K562 (cell line): ENCODE data around the gene PACSIN1. TPM values are rescaled to one million over a fixed set of nuclear protein-coding genes. Genes with fewer than 3 reads are reported as not detected.

ENCODE experiments used
- ARID1B ChIP-seq: fragments of 450-650 bp; IDR thresholded peaks from 2 replicates; pipeline ENCODE4 v1.6.1; 2016; ENCODE audit warnings: antibody characterized with exemption, mild to moderate bottlenecking, inconsistent platforms
- C11orf30 ChIP-seq: fragments of 450-650 bp; IDR thresholded peaks from 2 replicates; pipeline ENCODE4 v1.6.1; 2016; ENCODE audit warnings: low read depth, mild to moderate bottlenecking
- ESRRA ChIP-seq: fragments of 450-650 bp; IDR thresholded peaks from 2 replicates; pipeline ENCODE4 v1.6.1; 2014; ENCODE audit warnings: low read depth, mild to moderate bottlenecking, moderate library complexity, borderline replicate concordance
- FOXA1 ChIP-seq: fragments of 450-650 bp; IDR thresholded peaks from 2 replicates; pipeline ENCODE4 v1.6.1; 2016; ENCODE audit warnings: mild to moderate bottlenecking, borderline replicate concordance
- GABPA ChIP-seq: fragments of 200-800 bp; sonication (Bioruptor generic); conservative IDR thresholded peaks from 2 replicates; pipeline ENCODE4 v1.6.1; 2016; ENCODE audit warnings: low read depth, missing genetic modification characterization, missing compliant biosample characterization
- IRF2 ChIP-seq: sonication (generic); formaldehyde crosslinking; IDR thresholded peaks from 2 replicates; pipeline ENCODE4 v1.8.1; 2022; ENCODE audit warnings: mild to moderate bottlenecking, missing genetic modification reagents
- LARP7 ChIP-seq: fragments of 450-650 bp; IDR thresholded peaks from 2 replicates; pipeline ENCODE4 v1.6.1; 2016
- NCOA6 ChIP-seq: fragments of 450-650 bp; IDR thresholded peaks from 2 replicates; pipeline ENCODE4 v1.6.1; 2017; ENCODE audit warnings: mild to moderate bottlenecking
- NCOR1 ChIP-seq: fragments of 450-650 bp; IDR thresholded peaks from 2 replicates; pipeline ENCODE4 v1.6.1; 2016; ENCODE audit warnings: mild to moderate bottlenecking, moderate library complexity
- NFE2 ChIP-seq: IDR thresholded peaks from 2 replicates; pipeline ENCODE4 v1.6.1; 2014; ENCODE audit warnings: antibody characterized with exemption, low read depth
- NFE2L1 ChIP-seq: fragments of 450-650 bp; IDR thresholded peaks from 2 replicates; pipeline ENCODE4 v1.6.1; 2016; ENCODE audit warnings: missing genetic modification characterization, low read depth, mild to moderate bottlenecking, missing compliant biosample characterization, moderate library complexity, borderline replicate concordance
- NONO ChIP-seq, 2 experiments: fragments of 200-400 bp in 1 of 2; fragments of 450-650 bp in 1 of 2; formaldehyde crosslinking in 1 of 2; IDR thresholded peaks; 2 replicates each; pipeline ENCODE4 v1.6.1; 2017; ENCODE audit warnings: low read depth in 2 of 2, mild to moderate bottlenecking in 2 of 2, moderate library complexity in 2 of 2, low read length in 1 of 2
- PCBP1 ChIP-seq: fragments of 200-400 bp; formaldehyde crosslinking; IDR thresholded peaks from 2 replicates; pipeline ENCODE4 v1.6.1; 2018; ENCODE audit warnings: mild to moderate bottlenecking, low read depth, low read length; ENCODE audit not compliant: poor library complexity, severe bottlenecking
- PHB ChIP-seq: fragments of 250-450 bp; sonication (Bioruptor Pico); IDR thresholded peaks from 2 replicates; pipeline ENCODE4 v1.5.0; 2021
- RHOXF2B ChIP-seq: fragments of 250-450 bp; sonication (Bioruptor Pico); conservative IDR thresholded peaks from 2 replicates; pipeline ENCODE4 v1.5.1; 2021
- SMAD1 ChIP-seq: fragments of 150-350 bp; IDR thresholded peaks from 2 replicates; pipeline ENCODE4 v1.6.1; 2014; ENCODE audit warnings: low read length, low read depth; ENCODE audit not compliant: partially characterized antibody
- SRF ChIP-seq, 2 experiments: fragments of 250-450, 450-650 bp in 1 of 2; sonication (Bioruptor Pico) in 1 of 2; sonication (generic) in 1 of 2; formaldehyde crosslinking; IDR thresholded peaks; 2 replicates each; pipeline versions ENCODE4 v1.5.0 to v1.5.1; 2020 to 2022; ENCODE audit warnings: mild to moderate bottlenecking in 1 of 2, missing genetic modification reagents in 1 of 2
- SRSF9 ChIP-seq: fragments of 200-400 bp; formaldehyde crosslinking; IDR thresholded peaks from 2 replicates; pipeline ENCODE4 v1.6.1; 2017; ENCODE audit warnings: low read depth, low read length, borderline replicate concordance
- TAF9B ChIP-seq: fragments of 450-650 bp; IDR thresholded peaks from 2 replicates; pipeline ENCODE4 v1.6.1; 2018; ENCODE audit warnings: mild to moderate bottlenecking; ENCODE audit not compliant: partially characterized antibody
- ZBTB1 ChIP-seq: sonication (generic); formaldehyde crosslinking; IDR thresholded peaks from 2 replicates; pipeline ENCODE4 v1.8.1; 2023; ENCODE audit warnings: missing genetic modification reagents, low read depth, mild to moderate bottlenecking, borderline replicate concordance
- ZFP36 ChIP-seq: fragments of 150-350 bp; IDR thresholded peaks from 2 replicates; pipeline ENCODE4 v1.6.1; 2018; ENCODE audit warnings: low read length, low read depth; ENCODE audit not compliant: partially characterized antibody
- ZNF408 ChIP-seq: fragments of 250-450 bp; sonication (Bioruptor Pico); IDR thresholded peaks from 2 replicates; pipeline ENCODE4 v1.4.0; 2020; ENCODE audit warnings: low read depth, mild to moderate bottlenecking, moderate library complexity
- ZNF507 ChIP-seq: conservative IDR thresholded peaks from 2 replicates; pipeline ENCODE4 v1.6.1; 2017; ENCODE audit warnings: missing genetic modification characterization, missing compliant biosample characterization
- polyA plus RNA-seq, 8 experiments: library from polyadenylated mRNA; depleted of rRNA in 4 of 8; stranded (reverse) in 5 of 8; unstranded in 3 of 8; fragments of >200 nt; fragmentation: Nextera tagmentation in 2 of 8; fragmentation: Illumina TruSeq in 1 of 8; extraction: Ambion mirVana in 2 of 8; extraction: Trizol in 1 of 8; gene quantifications; 2 replicates each; pipeline versions ENCODE4 v1.2.1 to v1.2.3, GENCODE V29; 2011 to 2014; ENCODE audit warnings: inconsistent platforms in 1 of 8, missing spikeins in 1 of 8
- total RNA-seq, 7 experiments: library from RNA; depleted of rRNA in 6 of 7; stranded (reverse); fragments of >200 nt in 6 of 7; fragmentation: Illumina TruSeq in 2 of 7; extraction: Trizol in 2 of 7; gene quantifications; 2 replicates each; pipeline versions ENCODE4 v1.2.1 to v1.2.3, GENCODE V29; 2011 to 2021; ENCODE audit warnings: low replicate concordance in 1 of 7
- TF ChIP-seq, protein P1 (sequence below): fragments of 250-450 bp; sonication (Bioruptor Pico); IDR thresholded peaks from 2 replicates; pipeline ENCODE4 v1.9.0; 2021; ENCODE audit warnings: mild to moderate bottlenecking, inconsistent platforms
- TF ChIP-seq, protein P2 (sequence below): sonication (generic); formaldehyde crosslinking; IDR thresholded peaks from 2 replicates; pipeline ENCODE4 v1.8.1; 2022; ENCODE audit warnings: missing genetic modification reagents
- TF ChIP-seq, protein P3 (sequence below), 2 experiments: IDR thresholded peaks; 2 replicates each; pipeline ENCODE4 v1.6.1; 2011; ENCODE audit warnings: borderline replicate concordance in 1 of 2, control low read depth in 1 of 2, low read depth in 1 of 2, low read length in 1 of 2, mild to moderate bottlenecking in 1 of 2, mixed read lengths in 1 of 2, moderate library complexity in 1 of 2; ENCODE audit not compliant: insufficient read depth in 1 of 2, insufficient read length in 1 of 2, poor library complexity in 1 of 2, severe bottlenecking in 1 of 2; ENCODE audit errors: extremely low read depth in 1 of 2

Gene PACSIN1
- total and polyA plus RNA-seq, 9 of the 15 experiments (the other 6 are each of a cell fraction or from before 2014, with no cell fraction given), result 0.01 to 1.7 (median 0.45) TPM

DNA sequence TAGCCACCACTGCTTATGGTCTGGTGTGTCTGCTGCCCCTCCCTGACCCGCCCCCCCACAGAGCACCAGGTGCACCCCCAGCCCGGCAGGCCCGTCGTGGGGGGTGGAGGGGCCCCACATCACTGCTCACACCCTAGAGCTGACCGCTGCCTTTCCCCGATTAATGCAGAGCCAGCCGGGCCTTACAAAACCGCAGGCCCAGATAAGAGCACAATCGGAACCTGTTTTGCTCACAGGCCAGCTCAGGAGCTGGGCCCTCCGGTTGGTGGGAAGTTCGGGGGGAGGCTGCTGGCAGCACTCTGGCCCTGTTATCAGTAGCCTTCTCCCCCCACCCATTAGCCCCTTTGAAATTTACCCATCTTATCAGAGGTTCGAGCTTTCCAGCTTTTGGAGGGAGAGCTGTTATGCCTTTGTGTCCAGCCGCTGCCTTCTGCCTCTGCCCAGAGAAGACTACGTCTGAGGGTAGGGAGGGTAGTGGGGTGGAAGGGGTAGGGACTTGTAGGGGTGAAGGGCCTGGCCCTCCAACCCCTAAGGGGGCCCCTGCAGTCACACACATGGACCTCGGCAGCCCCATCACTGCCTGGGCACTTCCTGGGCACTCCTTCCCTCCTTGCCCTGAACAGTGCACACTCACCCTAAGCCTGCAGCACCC lies 97.1 kb downstream of the PACSIN1 start (continued):
- TF ChIP-seq PCBP1, result peak; percentile 50
- TF ChIP-seq NCOR1, result peak; percentile 97
- TF ChIP-seq RHOXF2B (CRISPR knock-in tag), result no peak
- no peak for TF ChIP-seq SMAD1
- TF ChIP-seq, protein P1, sequence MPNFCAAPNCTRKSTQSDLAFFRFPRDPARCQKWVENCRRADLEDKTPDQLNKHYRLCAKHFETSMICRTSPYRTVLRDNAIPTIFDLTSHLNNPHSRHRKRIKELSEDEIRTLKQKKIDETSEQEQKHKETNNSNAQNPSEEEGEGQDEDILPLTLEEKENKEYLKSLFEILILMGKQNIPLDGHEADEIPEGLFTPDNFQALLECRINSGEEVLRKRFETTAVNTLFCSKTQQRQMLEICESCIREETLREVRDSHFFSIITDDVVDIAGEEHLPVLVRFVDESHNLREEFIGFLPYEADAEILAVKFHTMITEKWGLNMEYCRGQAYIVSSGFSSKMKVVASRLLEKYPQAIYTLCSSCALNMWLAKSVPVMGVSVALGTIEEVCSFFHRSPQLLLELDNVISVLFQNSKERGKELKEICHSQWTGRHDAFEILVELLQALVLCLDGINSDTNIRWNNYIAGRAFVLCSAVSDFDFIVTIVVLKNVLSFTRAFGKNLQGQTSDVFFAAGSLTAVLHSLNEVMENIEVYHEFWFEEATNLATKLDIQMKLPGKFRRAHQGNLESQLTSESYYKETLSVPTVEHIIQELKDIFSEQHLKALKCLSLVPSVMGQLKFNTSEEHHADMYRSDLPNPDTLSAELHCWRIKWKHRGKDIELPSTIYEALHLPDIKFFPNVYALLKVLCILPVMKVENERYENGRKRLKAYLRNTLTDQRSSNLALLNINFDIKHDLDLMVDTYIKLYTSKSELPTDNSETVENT, result no peak
- TF ChIP-seq ZFP36, result no peak
- TF ChIP-seq NFE2, result peak; percentile 25; the same call in 1 of the 2 replicates
- TF ChIP-seq ESRRA, result peak; percentile 95; the same call in 1 of the 2 replicates
- TF ChIP-seq GABPA (tag), result no peak
- no peak for TF ChIP-seq FOXA1
- no peak for TF ChIP-seq IRF2 (CRISPR knock-in tag)
- TF ChIP-seq SRSF9, result no peak
- TF ChIP-seq, protein P2, sequence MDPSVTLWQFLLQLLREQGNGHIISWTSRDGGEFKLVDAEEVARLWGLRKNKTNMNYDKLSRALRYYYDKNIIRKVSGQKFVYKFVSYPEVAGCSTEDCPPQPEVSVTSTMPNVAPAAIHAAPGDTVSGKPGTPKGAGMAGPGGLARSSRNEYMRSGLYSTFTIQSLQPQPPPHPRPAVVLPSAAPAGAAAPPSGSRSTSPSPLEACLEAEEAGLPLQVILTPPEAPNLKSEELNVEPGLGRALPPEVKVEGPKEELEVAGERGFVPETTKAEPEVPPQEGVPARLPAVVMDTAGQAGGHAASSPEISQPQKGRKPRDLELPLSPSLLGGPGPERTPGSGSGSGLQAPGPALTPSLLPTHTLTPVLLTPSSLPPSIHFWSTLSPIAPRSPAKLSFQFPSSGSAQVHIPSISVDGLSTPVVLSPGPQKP (CRISPR knock-in tag), result no peak
- no peak for TF ChIP-seq NFE2L1 (tag)
- no peak; the same call in 1 of the 2 replicates for TF ChIP-seq ZBTB1 (CRISPR knock-in tag)
- TF ChIP-seq ZNF408 (CRISPR knock-in tag), result no peak
- no peak for TF ChIP-seq NCOA6
- TF ChIP-seq PHB, result no peak
- no peak for TF ChIP-seq ZNF507 (tag)
- TF ChIP-seq ARID1B, result peak; percentile 95
- no peak for TF ChIP-seq TAF9B
- TF ChIP-seq, protein P3, sequence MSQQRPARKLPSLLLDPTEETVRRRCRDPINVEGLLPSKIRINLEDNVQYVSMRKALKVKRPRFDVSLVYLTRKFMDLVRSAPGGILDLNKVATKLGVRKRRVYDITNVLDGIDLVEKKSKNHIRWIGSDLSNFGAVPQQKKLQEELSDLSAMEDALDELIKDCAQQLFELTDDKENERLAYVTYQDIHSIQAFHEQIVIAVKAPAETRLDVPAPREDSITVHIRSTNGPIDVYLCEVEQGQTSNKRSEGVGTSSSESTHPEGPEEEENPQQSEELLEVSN (IDR thresholded peaks at IDR 0.05; ENCODE audit: borderline replicate concordance in 1 of 2, extremely low read depth in 1 of 2, insufficient read depth in 1 of 2, insufficient read length in 1 of 2, low read depth in 1 of 2, low read length in 1 of 2, poor library complexity in 1 of 2, severe bottlenecking in 1 of 2), result peak in 1 of 2 experiments; percentile 58
- peak in 1 of 2 experiments; percentile 76; a peak in 1 of 4 replicates for TF ChIP-seq NONO (IDR thresholded peaks at IDR 0.05; ENCODE audit: low read depth in 2 of 2, low read length in 1 of 2)
- TF ChIP-seq LARP7, result no peak
- TF ChIP-seq SRF (CRISPR knock-in tag; IDR thresholded peaks at IDR 0.05), result no peak
- no peak for TF ChIP-seq C11orf30
